Activated T-helper 1 cell treated with anti-CD3 and anti-CD28 coated beads, Interleukin-2, amount 50 U/mL, for 16 hours (primary cell): ENCODE measurements around the gene TEX26.
"Not testable (repeated sequence)": the region's sequence is repeated elsewhere in the genome, so short reads cannot be mapped to it uniquely, and the experiment has no call there.

Experiments used
- DNase-seq, 2 donors: peaks; one replicate each; pipeline ENCODE4 v3.0.0-alpha.2; 2020; ENCODE audit warnings: low read depth in 1 of 2, low spot score in 1 of 2

TEX26 gene

GRCh38 chr13:30918662-30919405, 13.6 kb upstream of the TEX26 start:
- DNase-seq, result no peak

GRCh38 chr13:30920162-30920909, 12.1 kb upstream of the TEX26 start:
- DNase-seq, result no peak

- no peak for DNase-seq
Measured at GRCh38 chr13:30923418-30923817, 9.0 kb upstream of the TEX26 start.

GRCh38 chr13:30924721-30925120, 7.7 kb upstream of the TEX26 start:
- DNase-seq, result no peak

GRCh38 chr13:30925429-30925828, 7.0 kb upstream of the TEX26 start:
- no peak for DNase-seq

- DNase-seq, result no peak
Measured at GRCh38 chr13:30926781-30927180, 5.7 kb upstream of the TEX26 start.

- not testable (repeated sequence) for DNase-seq
Measured at GRCh38 chr13:30927188-30927587, 5.3 kb upstream of the TEX26 start.

- no peak for DNase-seq
Measured at GRCh38 chr13:30927595-30927994, 4.9 kb upstream of the TEX26 start.

GRCh38 chr13:30928978-30929377, 3.5 kb upstream of the TEX26 start:
- no peak for DNase-seq

GRCh38 chr13:30933354-30933670, 856 bp downstream of the TEX26 start:
- no peak for DNase-seq

GRCh38 chr13:30934381-30934780, 1.9 kb downstream of the TEX26 start:
- no peak for DNase-seq

- DNase-seq, result no peak
Measured at GRCh38 chr13:30934803-30935202, 2.3 kb downstream of the TEX26 start.

GRCh38 chr13:30936971-30937370, 4.5 kb downstream of the TEX26 start:
- no peak for DNase-seq

GRCh38 chr13:30943881-30944280, 11.4 kb downstream of the TEX26 start:
- DNase-seq, result no peak

GRCh38 chr13:30957258-30957943, 24.9 kb downstream of the TEX26 start:
- DNase-seq, result no peak

GRCh38 chr13:30959678-30960077, 27.2 kb downstream of the TEX26 start:
- no peak for DNase-seq

- no peak for DNase-seq
Measured at GRCh38 chr13:30963791-30964190, 31.3 kb downstream of the TEX26 start.

- DNase-seq, result no peak
Measured at GRCh38 chr13:30965380-30965779, 32.9 kb downstream of the TEX26 start.

GRCh38 chr13:30966101-30966500, 33.6 kb downstream of the TEX26 start:
- DNase-seq, result no peak

GRCh38 chr13:30968846-30969245, 36.4 kb downstream of the TEX26 start:
- DNase-seq, result no peak

GRCh38 chr13:30971575-30971974, 39.1 kb downstream of the TEX26 start:
- no peak for DNase-seq

GRCh38 chr13:30972888-30973377, 40.5 kb downstream of the TEX26 start:
- DNase-seq, result no peak
